Endothelial cell of umbilical vein (primary cell): ENCODE data around the gene LOXL4. TPM values are rescaled to one million over a fixed set of nuclear protein-coding genes. Genes with fewer than 3 reads are reported as not detected.

Source experiments
- BruUV-seq: library from RNA; stranded (reverse); fragments of 400-500 nt; replicated peaks from 2 replicates; lab custom pipeline; 2021; lab: Mats Ljungman, UMichigan
- CTCF ChIA-PET: fragments of 300-600, 350-600 bp; sonication (Branson Sonifier 250); formaldehyde crosslinking; loops from one replicate; lab custom pipeline; 2021; ENCODE audit warnings: antibody characterized with exemption, inconsistent platforms; lab: Charles Lee
- POLR2A ChIA-PET: fragments of 300-600, 350-600 bp; sonication (Branson Sonifier 250); formaldehyde crosslinking; loops from one replicate; lab custom pipeline; 2021; ENCODE audit warnings: antibody characterized with exemption, inconsistent platforms; lab: Charles Lee
- DNase-seq: peaks from one replicate; pipeline ENCODE4 v3.0.0-alpha.2; 2011; ENCODE audit warnings: low read depth, low spot score
- FAIRE-seq: peaks from 2 replicates; lab custom pipeline; 2011; peaks lifted over from hg19 to GRCh38; lab: Jason Lieb, UNC
- H2AFZ ChIP-seq: 2 replicates; pipeline ENCODE4 v1.6.0; 2012; ENCODE audit warnings: low read depth, low read length, control low read depth, inconsistent platforms
- H3K27ac ChIP-seq: 2 replicates; pipeline ENCODE4 v1.5.1; 2011; ENCODE audit warnings: low read depth, mild to moderate bottlenecking, control low read depth, low read length, moderate library complexity; ENCODE audit not compliant: insufficient read depth
- H3K27me3 ChIP-seq, 2 experiments: 2 replicates each; pipeline versions ENCODE4 v1.6.0 to v1.6.1; 2011; ENCODE audit warnings: low read length in 2 of 2, mixed read lengths in 1 of 2; ENCODE audit not compliant: control insufficient read depth in 2 of 2, insufficient read depth in 2 of 2
- H3K36me3 ChIP-seq, 2 experiments: 2 replicates in 1 of 2; 3 replicates in 1 of 2; pipeline ENCODE4 v1.5.1; 2011; ENCODE audit warnings: low read length in 2 of 2, mild to moderate bottlenecking in 1 of 2, moderate library complexity in 1 of 2; ENCODE audit not compliant: control insufficient read depth in 2 of 2, insufficient read depth in 2 of 2; ENCODE audit errors: extremely low read depth in 1 of 2
- H3K4me1 ChIP-seq: 3 replicates; pipeline ENCODE4 v1.5.1; 2011; ENCODE audit warnings: mild to moderate bottlenecking, low read length; ENCODE audit not compliant: control insufficient read depth, insufficient read depth; ENCODE audit errors: extremely low read depth
- H3K4me2 ChIP-seq: 2 replicates; pipeline ENCODE4 v1.6.1; 2011; ENCODE audit warnings: low read length, control low read depth, mixed read lengths; ENCODE audit not compliant: insufficient read depth
- H3K4me3 ChIP-seq, 3 experiments: fragments of 200-600 bp in 1 of 3; sonication (generic), shearing (Covaris generic) in 1 of 3; replicated peaks in 1 of 3; 2 replicates each; pipeline ENCODE4 v1.5.1; 2011 to 2016; ENCODE audit warnings: control low read depth in 3 of 3, low read length in 3 of 3, mild to moderate bottlenecking in 2 of 3, inconsistent platforms in 1 of 3, low read depth in 1 of 3, moderate library complexity in 1 of 3; ENCODE audit not compliant: insufficient read depth in 1 of 3
- H3K79me2 ChIP-seq: 2 replicates; pipeline ENCODE4 v1.6.0; 2012; ENCODE audit warnings: low read length, inconsistent platforms; ENCODE audit not compliant: control insufficient read depth, insufficient read depth
- H3K9ac ChIP-seq: replicated peaks from 2 replicates; pipeline ENCODE3; 2011; ENCODE audit warnings: low read length, control low read depth; ENCODE audit not compliant: insufficient read depth; ENCODE audit errors: extremely low read depth
- H3K9me1 ChIP-seq: replicated peaks from 3 replicates; pipeline ENCODE4 v1.6.0; 2011; ENCODE audit warnings: mild to moderate bottlenecking, low read length; ENCODE audit not compliant: control insufficient read depth, insufficient read depth; ENCODE audit errors: extremely low read depth
- H3K9me3 ChIP-seq: replicated peaks from 2 replicates; pipeline ENCODE4 v1.5.1; 2012; ENCODE audit warnings: low read length, inconsistent platforms; ENCODE audit not compliant: control insufficient read depth, insufficient read depth
- H4K20me1 ChIP-seq: replicated peaks from 2 replicates; pipeline ENCODE3; 2011; ENCODE audit warnings: mild to moderate bottlenecking, low read length; ENCODE audit not compliant: control insufficient read depth, insufficient read depth; ENCODE audit errors: extremely low read depth
- CTCF ChIP-seq, 2 donors: IDR thresholded peaks; 1 replicate in 1 of 2; 2 replicates in 1 of 2; pipeline ENCODE4 v1.5.1; 2011; ENCODE audit warnings: low read length in 2 of 2, mild to moderate bottlenecking in 2 of 2, moderate library complexity in 2 of 2, control low read depth in 1 of 2, inconsistent platforms in 1 of 2, low read depth in 1 of 2; ENCODE audit not compliant: insufficient read depth in 1 of 2; ENCODE audit errors: extremely low read depth in 1 of 2
- EZH2 ChIP-seq: IDR thresholded peaks from 2 replicates; pipeline ENCODE4 v1.6.1; 2012; ENCODE audit warnings: borderline replicate concordance, low read depth, mild to moderate bottlenecking, moderate library complexity, low read length, inconsistent platforms; ENCODE audit not compliant: severe bottlenecking
- FOS ChIP-seq: IDR thresholded peaks from 2 replicates; pipeline ENCODE4 v1.6.1; 2011; ENCODE audit warnings: mild to moderate bottlenecking, low read length, moderate library complexity, borderline replicate concordance; ENCODE audit not compliant: insufficient read depth
- GATA2 ChIP-seq: IDR thresholded peaks from 2 replicates; pipeline ENCODE4 v1.7.0; 2011; ENCODE audit warnings: low read depth, mild to moderate bottlenecking, moderate library complexity, mixed read lengths, low read length; ENCODE audit not compliant: insufficient read length, insufficient read depth
- JUN ChIP-seq: IDR thresholded peaks from 2 replicates; pipeline ENCODE4 v1.6.1; 2011; ENCODE audit warnings: borderline replicate concordance, low read depth; ENCODE audit not compliant: insufficient read length, insufficient read depth
- MYC ChIP-seq: IDR thresholded peaks from one replicate; pipeline ENCODE4 v1.6.1; 2011; ENCODE audit warnings: mild to moderate bottlenecking, low read depth, low read length
- POLR2A ChIP-seq: IDR thresholded peaks from 2 replicates; pipeline ENCODE4 v1.6.1; 2012; ENCODE audit warnings: low read depth, mild to moderate bottlenecking, control low read depth, low read length
- POLR2AphosphoS5 ChIP-seq: IDR thresholded peaks from 2 replicates; pipeline ENCODE4 v1.6.1; 2012; ENCODE audit warnings: low read depth, mild to moderate bottlenecking, control low read depth, low read length, moderate library complexity; ENCODE audit not compliant: insufficient read depth
- dilution Hi-C: fragments of 300-500 bp; cut with MboI; formaldehyde crosslinking; loops from one replicate; pipeline ENCODE4 v1.15.0; 2019; ENCODE audit warnings: low sequenced_read_pairs; ENCODE audit not compliant: extremely low pct_ligation_motif_present
- intact Hi-C: fragments of 100-400 bp; cut with micrococcal nuclease; formaldehyde crosslinking; loops from one replicate; pipeline ENCODE4 v1.10.0; 2022
- polyA plus RNA-seq, 4 experiments: library from polyadenylated mRNA; depleted of rRNA in 3 of 4; stranded (reverse) in 3 of 4; unstranded in 1 of 4; fragments of >200 nt; gene quantifications; 2 replicates each; pipeline versions ENCODE4 v1.2.1 to v1.2.3, GENCODE V29; 2011 to 2012; ENCODE audit warnings: missing spikeins in 1 of 4
- total RNA-seq: library from RNA; stranded (reverse); gene quantifications from 2 replicates; pipeline ENCODE4 v1.2.3, GENCODE V29; 2021
- TF ChIP-seq, protein P1 (sequence below): IDR thresholded peaks from 2 replicates; pipeline ENCODE4 v1.6.1; 2011; ENCODE audit not compliant: insufficient read depth, insufficient read length

Gene LOXL4
- total and polyA plus RNA-seq, 2 donors (not counting 3 experiments of a cell fraction or from before 2014, with no cell fraction given): 1.4 to 1.9 TPM

GRCh38 chr10:98270073-98270740 lies 2.2 kb upstream of the LOXL4 start:
- intact Hi-C loops: no loop called here
- DNase-seq (no peak), FAIRE-seq (no peak)
- H3K27me3 ChIP-seq: no peaks in the 10 kb centered on the region
- peaks cover 17% of the 10 kb centered on the region for H3K4me1 ChIP-seq
- no peak overlapping the region for H3K9ac ChIP-seq
- H3K79me2 ChIP-seq: no peaks in the 10 kb centered on the region
- BruUV-seq: no TSS peak
- no peaks in the 10 kb centered on the region for H3K9me1 ChIP-seq
- H3K4me3 ChIP-seq: no peak overlapping the region
- H3K4me2 ChIP-seq: peak overlapping the region; percentile 16
- no peak overlapping the region for H2AFZ ChIP-seq
- dilution Hi-C loops: no loop called here
- H4K20me1 ChIP-seq: no peaks in the 10 kb centered on the region
- no peak for TF ChIP-seq POLR2A
- no peak for TF ChIP-seq JUN
- TF ChIP-seq, protein P1, sequence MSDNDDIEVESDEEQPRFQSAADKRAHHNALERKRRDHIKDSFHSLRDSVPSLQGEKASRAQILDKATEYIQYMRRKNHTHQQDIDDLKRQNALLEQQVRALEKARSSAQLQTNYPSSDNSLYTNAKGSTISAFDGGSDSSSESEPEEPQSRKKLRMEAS: no peak
- TF ChIP-seq GATA2: no peak
- no peak for TF ChIP-seq FOS
- no peak for TF ChIP-seq POLR2AphosphoS5
- TF ChIP-seq CTCF (IDR thresholded peaks at IDR 0.05; ENCODE audit: extremely low read depth in 1 of 2, insufficient read depth in 1 of 2, low read depth in 1 of 2, low read length in 2 of 2): no peak
- TF ChIP-seq MYC: no peak
- no peak for TF ChIP-seq EZH2
- H3K27ac ChIP-seq: no peak overlapping the region
- H3K36me3 ChIP-seq: no peaks in the 10 kb centered on the region
- CTCF ChIA-PET: interaction anchor here (4.2 kb wide), 1 partner anchor 39 kb away, joined by 25 read pairs; no protein-coding TSS in a partner anchor
- no peaks in the 10 kb centered on the region for H3K9me3 ChIP-seq
- POLR2A ChIA-PET: no interaction called here
